SK-N-SH treated with all-trans-retinoic acid at 6 μM for 48 hours (cell line): ENCODE results near the gene GPRC5B.

Experiments used
- ATAC-seq: fragments of 200-7000 bp; cut with Tn5 transposase; 3 replicates; pipeline ENCODE4 v1.9.1; 2020; ENCODE audit warnings: mild to moderate bottlenecking, moderate library complexity
- ARNTL ChIP-seq: fragments of 450-650 bp; formaldehyde crosslinking; IDR thresholded peaks from 2 replicates; pipeline ENCODE4 v1.5.0; 2020; ENCODE audit warnings: low read depth, mild to moderate bottlenecking, moderate library complexity, borderline replicate concordance
- BACH2 ChIP-seq: fragments of 250-450 bp; sonication (Bioruptor Pico); IDR thresholded peaks from 2 replicates; pipeline ENCODE4 v1.9.0; 2021; ENCODE audit warnings: mild to moderate bottlenecking, borderline replicate concordance
- CSDC2 ChIP-seq: fragments of 250-450 bp; sonication (Bioruptor Pico); IDR thresholded peaks from 2 replicates; pipeline ENCODE4 v1.5.0; 2020; ENCODE audit warnings: mild to moderate bottlenecking, moderate library complexity
- ESRRG ChIP-seq: fragments of 250-450 bp; sonication (Bioruptor Pico); IDR thresholded peaks from 2 replicates; pipeline ENCODE4 v1.6.1; 2021; ENCODE audit warnings: mild to moderate bottlenecking
- ISL1 ChIP-seq: fragments of 250-450 bp; sonication (Bioruptor Pico); IDR thresholded peaks from 2 replicates; pipeline ENCODE4 v2.1.2; 2022; ENCODE audit warnings: mild to moderate bottlenecking, moderate library complexity
- OSR1 ChIP-seq: fragments of 250-450 bp; sonication (Bioruptor Pico); IDR thresholded peaks from 2 replicates; pipeline ENCODE4 v1.8.0; 2022; ENCODE audit warnings: moderate library complexity, mild to moderate bottlenecking, inconsistent platforms
- PPARA ChIP-seq: fragments of 250-450 bp; sonication (Bioruptor Pico); IDR thresholded peaks from 2 replicates; pipeline ENCODE4 v1.5.0; 2020; ENCODE audit warnings: mild to moderate bottlenecking, borderline replicate concordance
- RARB ChIP-seq: fragments of 250-450 bp; sonication (Bioruptor Pico); IDR thresholded peaks from 2 replicates; pipeline ENCODE4 v1.8.0; 2021; ENCODE audit warnings: mild to moderate bottlenecking, moderate library complexity
- SNAI2 ChIP-seq: fragments of 250-450 bp; sonication (Bioruptor Pico); IDR thresholded peaks from 2 replicates; pipeline ENCODE4 v1.5.0; 2020; ENCODE audit warnings: mild to moderate bottlenecking, moderate library complexity
- TCF4 ChIP-seq: fragments of 250-450 bp; sonication (Bioruptor Pico); IDR thresholded peaks from 2 replicates; pipeline ENCODE4 v1.8.0; 2021; ENCODE audit warnings: mild to moderate bottlenecking, moderate library complexity, borderline replicate concordance
- TOX ChIP-seq: fragments of 250-450 bp; sonication (Bioruptor Pico); IDR thresholded peaks from 2 replicates; pipeline ENCODE4 v1.8.0; 2021; ENCODE audit warnings: mild to moderate bottlenecking, moderate library complexity, borderline replicate concordance
- ZFP3 ChIP-seq: fragments of 250-450 bp; sonication (Bioruptor Pico); IDR thresholded peaks from 2 replicates; pipeline ENCODE4 v1.5.0; 2020; ENCODE audit warnings: mild to moderate bottlenecking, moderate library complexity
- ZNF565 ChIP-seq: fragments of 450-650 bp; formaldehyde crosslinking; conservative IDR thresholded peaks from 2 replicates; pipeline ENCODE4 v1.5.0; 2020; ENCODE audit warnings: low read depth, mild to moderate bottlenecking, moderate library complexity
- ZNF70 ChIP-seq: fragments of 450-650 bp; formaldehyde crosslinking; IDR thresholded peaks from 2 replicates; pipeline ENCODE4 v1.5.0; 2020; ENCODE audit warnings: mild to moderate bottlenecking, moderate library complexity
- ZNF8 ChIP-seq: fragments of 450-650 bp; formaldehyde crosslinking; IDR thresholded peaks from 2 replicates; pipeline ENCODE4 v1.5.0; 2020; ENCODE audit warnings: mild to moderate bottlenecking, moderate library complexity
- TF ChIP-seq, protein P1 (sequence below): fragments of 250-450 bp; sonication (Bioruptor Pico); IDR thresholded peaks from 2 replicates; pipeline ENCODE4 v1.8.0; 2020; ENCODE audit warnings: mild to moderate bottlenecking, moderate library complexity, borderline replicate concordance
- TF ChIP-seq, protein P2 (sequence below): fragments of 250-450 bp; sonication (Bioruptor Pico); IDR thresholded peaks from 2 replicates; pipeline ENCODE4 v1.5.1; 2021; ENCODE audit warnings: mild to moderate bottlenecking, moderate library complexity
- TF ChIP-seq, protein P3 (sequence below): fragments of 250-450 bp; sonication (Bioruptor Pico); IDR thresholded peaks from 2 replicates; pipeline ENCODE4 v1.8.0; 2021; ENCODE audit warnings: low read depth, mild to moderate bottlenecking, moderate library complexity, borderline replicate concordance
- TF ChIP-seq, protein P4 (sequence below): fragments of 250-450 bp; sonication (Bioruptor Pico); IDR thresholded peaks from 2 replicates; pipeline ENCODE4 v1.5.0; 2020; ENCODE audit warnings: mild to moderate bottlenecking, moderate library complexity

GPRC5B gene

DNA sequence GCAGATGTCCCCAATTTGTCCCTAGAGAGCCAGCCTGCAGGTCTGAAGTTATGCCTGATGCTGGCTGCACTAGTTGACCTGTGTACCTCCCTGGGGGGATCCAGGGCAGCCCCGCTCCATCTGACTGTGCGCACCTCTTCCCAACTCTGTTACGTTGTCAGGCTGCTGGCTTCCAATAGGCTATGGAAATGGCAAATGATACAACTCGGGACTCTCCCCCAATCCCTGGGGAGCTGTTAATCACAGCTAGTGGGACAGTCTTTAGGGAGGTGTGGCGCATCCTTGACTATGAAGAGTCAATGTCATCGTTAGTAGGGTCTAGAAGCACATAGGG is 30.1 kb downstream of the GPRC5B start:
- TF ChIP-seq ZFP3 (CRISPR knock-in tag), result no peak
- no peak for TF ChIP-seq ZNF8 (CRISPR knock-in tag)
- no peak for TF ChIP-seq TCF4 (CRISPR knock-in tag)
- no peak for TF ChIP-seq ZNF70
- TF ChIP-seq TOX (CRISPR knock-in tag), result no peak
- TF ChIP-seq CSDC2 (CRISPR knock-in tag), result no peak
- TF ChIP-seq OSR1 (CRISPR knock-in tag), result no peak
- no peak for TF ChIP-seq ISL1 (CRISPR knock-in tag)
- TF ChIP-seq ZNF565 (CRISPR knock-in tag), result no peak
- TF ChIP-seq ARNTL (CRISPR knock-in tag), result no peak
- TF ChIP-seq BACH2 (CRISPR knock-in tag), result no peak
- no peak for TF ChIP-seq SNAI2
- no peak for TF ChIP-seq RARB (CRISPR knock-in tag)
- TF ChIP-seq, all 23 proteins: peak for 0
- ATAC-seq, result no peak

DNA sequence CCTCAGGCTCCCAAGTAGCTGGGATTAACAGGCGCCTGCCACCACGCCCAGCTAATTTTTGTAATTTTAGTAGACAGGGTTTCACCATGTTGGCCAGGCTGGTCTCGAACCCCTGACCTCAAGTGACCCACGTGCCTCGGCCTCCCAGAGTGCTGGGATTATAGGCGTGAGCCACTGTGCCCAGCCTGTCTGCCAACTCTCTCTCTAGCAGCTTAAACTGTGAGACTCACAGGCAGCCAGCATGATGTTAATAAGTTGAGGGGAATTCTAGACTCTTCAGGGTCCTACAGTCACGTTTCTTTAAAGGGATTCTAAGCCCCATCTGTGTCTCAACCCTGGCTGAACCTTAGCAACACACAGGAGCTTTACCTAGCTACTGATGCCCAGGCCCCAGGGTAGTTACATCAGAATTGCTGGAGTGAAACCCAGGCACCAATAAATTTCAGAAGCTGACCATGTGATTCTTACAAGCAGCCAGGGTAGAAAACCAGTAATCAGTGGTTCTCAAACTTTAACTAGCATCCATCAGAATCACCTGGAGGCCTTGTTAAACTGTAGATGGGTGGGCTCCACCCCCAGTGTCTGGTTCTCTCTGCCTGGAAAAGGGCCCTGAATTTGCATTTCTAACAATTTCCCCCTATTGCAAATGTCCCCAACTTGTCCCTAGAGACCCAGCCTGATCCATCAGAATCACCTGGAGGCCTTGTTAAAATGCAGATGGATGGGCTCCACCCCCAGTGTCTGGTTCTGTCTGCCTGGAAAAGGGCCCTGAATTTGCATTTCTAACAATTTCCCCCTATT is 30.7 kb downstream of the GPRC5B start:
- no peak for TF ChIP-seq RARB (CRISPR knock-in tag)
- no peak for TF ChIP-seq ZNF70
- no peak for TF ChIP-seq BACH2 (CRISPR knock-in tag)
- TF ChIP-seq, protein P1, sequence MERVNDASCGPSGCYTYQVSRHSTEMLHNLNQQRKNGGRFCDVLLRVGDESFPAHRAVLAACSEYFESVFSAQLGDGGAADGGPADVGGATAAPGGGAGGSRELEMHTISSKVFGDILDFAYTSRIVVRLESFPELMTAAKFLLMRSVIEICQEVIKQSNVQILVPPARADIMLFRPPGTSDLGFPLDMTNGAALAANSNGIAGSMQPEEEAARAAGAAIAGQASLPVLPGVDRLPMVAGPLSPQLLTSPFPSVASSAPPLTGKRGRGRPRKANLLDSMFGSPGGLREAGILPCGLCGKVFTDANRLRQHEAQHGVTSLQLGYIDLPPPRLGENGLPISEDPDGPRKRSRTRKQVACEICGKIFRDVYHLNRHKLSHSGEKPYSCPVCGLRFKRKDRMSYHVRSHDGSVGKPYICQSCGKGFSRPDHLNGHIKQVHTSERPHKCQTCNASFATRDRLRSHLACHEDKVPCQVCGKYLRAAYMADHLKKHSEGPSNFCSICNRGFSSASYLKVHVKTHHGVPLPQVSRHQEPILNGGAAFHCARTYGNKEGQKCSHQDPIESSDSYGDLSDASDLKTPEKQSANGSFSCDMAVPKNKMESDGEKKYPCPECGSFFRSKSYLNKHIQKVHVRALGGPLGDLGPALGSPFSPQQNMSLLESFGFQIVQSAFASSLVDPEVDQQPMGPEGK (CRISPR knock-in tag), result no peak
- TF ChIP-seq ARNTL (CRISPR knock-in tag), result no peak
- no peak for TF ChIP-seq ISL1 (CRISPR knock-in tag)
- no peak for TF ChIP-seq TCF4 (CRISPR knock-in tag)
- TF ChIP-seq, protein P2, sequence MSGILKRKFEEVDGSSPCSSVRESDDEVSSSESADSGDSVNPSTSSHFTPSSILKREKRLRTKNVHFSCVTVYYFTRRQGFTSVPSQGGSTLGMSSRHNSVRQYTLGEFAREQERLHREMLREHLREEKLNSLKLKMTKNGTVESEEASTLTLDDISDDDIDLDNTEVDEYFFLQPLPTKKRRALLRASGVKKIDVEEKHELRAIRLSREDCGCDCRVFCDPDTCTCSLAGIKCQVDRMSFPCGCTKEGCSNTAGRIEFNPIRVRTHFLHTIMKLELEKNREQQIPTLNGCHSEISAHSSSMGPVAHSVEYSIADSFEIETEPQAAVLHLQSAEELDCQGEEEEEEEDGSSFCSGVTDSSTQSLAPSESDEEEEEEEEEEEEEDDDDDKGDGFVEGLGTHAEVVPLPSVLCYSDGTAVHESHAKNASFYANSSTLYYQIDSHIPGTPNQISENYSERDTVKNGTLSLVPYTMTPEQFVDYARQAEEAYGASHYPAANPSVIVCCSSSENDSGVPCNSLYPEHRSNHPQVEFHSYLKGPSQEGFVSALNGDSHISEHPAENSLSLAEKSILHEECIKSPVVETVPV, result no peak
- TF ChIP-seq OSR1 (CRISPR knock-in tag), result no peak
- ATAC-seq, result no peak

DNA sequence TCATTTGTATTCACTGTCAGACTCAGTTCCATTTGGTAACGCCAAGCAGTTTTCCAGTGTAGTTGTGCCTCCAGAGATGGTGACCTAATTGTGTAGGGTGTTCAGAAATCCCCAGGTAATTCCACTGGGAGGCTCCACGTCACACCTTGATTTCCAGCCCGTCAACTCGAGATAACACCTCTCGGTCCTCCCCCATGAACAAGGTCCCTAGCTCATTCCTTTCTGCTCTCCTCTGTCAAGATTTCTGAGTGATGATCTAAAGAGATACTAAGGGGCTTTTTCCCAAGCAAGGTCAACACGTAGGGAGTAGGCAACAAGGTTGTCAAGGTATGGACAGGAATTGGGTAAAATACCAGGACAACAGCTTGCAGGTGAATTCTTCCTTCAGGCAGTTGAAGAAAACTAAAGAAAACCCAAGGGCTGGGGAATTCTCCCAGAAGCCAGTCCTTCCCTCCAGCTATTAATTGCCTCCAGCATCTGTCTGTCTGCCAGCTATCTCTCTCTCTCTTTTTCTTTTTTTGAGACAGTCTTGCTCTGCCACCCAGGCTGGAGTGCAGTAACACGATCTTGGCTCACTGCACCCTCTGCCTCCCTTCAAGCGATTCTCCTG is 31.4 kb downstream of the GPRC5B start:
- TF ChIP-seq, protein P3, sequence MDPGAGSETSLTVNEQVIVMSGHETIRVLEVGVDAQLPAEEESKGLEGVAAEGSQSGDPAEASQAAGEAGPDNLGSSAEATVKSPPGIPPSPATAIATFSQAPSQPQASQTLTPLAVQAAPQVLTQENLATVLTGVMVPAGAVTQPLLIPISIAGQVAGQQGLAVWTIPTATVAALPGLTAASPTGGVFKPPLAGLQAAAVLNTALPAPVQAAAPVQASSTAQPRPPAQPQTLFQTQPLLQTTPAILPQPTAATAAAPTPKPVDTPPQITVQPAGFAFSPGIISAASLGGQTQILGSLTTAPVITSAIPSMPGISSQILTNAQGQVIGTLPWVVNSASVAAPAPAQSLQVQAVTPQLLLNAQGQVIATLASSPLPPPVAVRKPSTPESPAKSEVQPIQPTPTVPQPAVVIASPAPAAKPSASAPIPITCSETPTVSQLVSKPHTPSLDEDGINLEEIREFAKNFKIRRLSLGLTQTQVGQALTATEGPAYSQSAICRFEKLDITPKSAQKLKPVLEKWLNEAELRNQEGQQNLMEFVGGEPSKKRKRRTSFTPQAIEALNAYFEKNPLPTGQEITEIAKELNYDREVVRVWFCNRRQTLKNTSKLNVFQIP (CRISPR knock-in tag), result no peak
- TF ChIP-seq ZNF70 (no peak), OSR1 (CRISPR knock-in tag) (no peak), ESRRG (CRISPR knock-in tag) (no peak), ZFP3 (CRISPR knock-in tag) (no peak), PPARA (no peak)
- TF ChIP-seq, protein P2, result no peak
- no peak for ATAC-seq

DNA sequence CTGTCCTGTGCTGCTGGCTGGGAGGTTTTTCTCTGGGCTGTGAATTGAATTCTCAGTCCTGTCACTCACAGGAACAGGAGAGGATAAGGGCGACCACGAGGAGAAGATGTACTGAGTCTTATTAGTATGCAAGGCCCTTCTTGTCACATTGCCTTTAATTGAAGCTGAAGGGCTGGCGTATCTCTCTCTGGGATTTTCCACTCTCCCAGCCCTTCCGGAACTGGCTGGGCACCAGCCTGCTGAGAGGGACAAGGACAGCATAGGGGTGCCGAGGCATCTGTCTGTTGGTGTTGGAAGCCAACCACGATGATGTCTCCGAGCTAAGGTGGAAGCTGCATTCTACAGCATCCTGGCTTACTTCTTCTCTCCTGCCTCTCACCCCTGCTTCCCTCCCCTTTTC is 33.2 kb downstream of the GPRC5B start:
- ATAC-seq, result no peak
- TF ChIP-seq ZFP3 (CRISPR knock-in tag), result no peak
- no peak for TF ChIP-seq ESRRG (CRISPR knock-in tag)
- TF ChIP-seq PPARA, result no peak
- TF ChIP-seq, protein P4, sequence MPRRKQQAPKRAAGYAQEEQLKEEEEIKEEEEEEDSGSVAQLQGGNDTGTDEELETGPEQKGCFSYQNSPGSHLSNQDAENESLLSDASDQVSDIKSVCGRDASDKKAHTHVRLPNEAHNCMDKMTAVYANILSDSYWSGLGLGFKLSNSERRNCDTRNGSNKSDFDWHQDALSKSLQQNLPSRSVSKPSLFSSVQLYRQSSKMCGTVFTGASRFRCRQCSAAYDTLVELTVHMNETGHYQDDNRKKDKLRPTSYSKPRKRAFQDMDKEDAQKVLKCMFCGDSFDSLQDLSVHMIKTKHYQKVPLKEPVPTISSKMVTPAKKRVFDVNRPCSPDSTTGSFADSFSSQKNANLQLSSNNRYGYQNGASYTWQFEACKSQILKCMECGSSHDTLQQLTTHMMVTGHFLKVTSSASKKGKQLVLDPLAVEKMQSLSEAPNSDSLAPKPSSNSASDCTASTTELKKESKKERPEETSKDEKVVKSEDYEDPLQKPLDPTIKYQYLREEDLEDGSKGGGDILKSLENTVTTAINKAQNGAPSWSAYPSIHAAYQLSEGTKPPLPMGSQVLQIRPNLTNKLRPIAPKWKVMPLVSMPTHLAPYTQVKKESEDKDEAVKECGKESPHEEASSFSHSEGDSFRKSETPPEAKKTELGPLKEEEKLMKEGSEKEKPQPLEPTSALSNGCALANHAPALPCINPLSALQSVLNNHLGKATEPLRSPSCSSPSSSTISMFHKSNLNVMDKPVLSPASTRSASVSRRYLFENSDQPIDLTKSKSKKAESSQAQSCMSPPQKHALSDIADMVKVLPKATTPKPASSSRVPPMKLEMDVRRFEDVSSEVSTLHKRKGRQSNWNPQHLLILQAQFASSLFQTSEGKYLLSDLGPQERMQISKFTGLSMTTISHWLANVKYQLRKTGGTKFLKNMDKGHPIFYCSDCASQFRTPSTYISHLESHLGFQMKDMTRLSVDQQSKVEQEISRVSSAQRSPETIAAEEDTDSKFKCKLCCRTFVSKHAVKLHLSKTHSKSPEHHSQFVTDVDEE, result no peak
- TF ChIP-seq, protein P2, result no peak
- TF ChIP-seq ZNF565 (CRISPR knock-in tag), result no peak
- no peak for TF ChIP-seq SNAI2
- TF ChIP-seq ZNF70, result no peak
